Activated T-helper 9 cell treated with anti-CD3 and anti-CD28 coated beads, Interleukin-2, amount 50 U/mL, for 16 hours (primary cell): ENCODE measurements around the gene KRT36.

Source experiments
- DNase-seq: peaks from one replicate; pipeline ENCODE4 v3.0.0-alpha.2; 2020; ENCODE audit warnings: low read depth

Gene KRT36

DNA sequence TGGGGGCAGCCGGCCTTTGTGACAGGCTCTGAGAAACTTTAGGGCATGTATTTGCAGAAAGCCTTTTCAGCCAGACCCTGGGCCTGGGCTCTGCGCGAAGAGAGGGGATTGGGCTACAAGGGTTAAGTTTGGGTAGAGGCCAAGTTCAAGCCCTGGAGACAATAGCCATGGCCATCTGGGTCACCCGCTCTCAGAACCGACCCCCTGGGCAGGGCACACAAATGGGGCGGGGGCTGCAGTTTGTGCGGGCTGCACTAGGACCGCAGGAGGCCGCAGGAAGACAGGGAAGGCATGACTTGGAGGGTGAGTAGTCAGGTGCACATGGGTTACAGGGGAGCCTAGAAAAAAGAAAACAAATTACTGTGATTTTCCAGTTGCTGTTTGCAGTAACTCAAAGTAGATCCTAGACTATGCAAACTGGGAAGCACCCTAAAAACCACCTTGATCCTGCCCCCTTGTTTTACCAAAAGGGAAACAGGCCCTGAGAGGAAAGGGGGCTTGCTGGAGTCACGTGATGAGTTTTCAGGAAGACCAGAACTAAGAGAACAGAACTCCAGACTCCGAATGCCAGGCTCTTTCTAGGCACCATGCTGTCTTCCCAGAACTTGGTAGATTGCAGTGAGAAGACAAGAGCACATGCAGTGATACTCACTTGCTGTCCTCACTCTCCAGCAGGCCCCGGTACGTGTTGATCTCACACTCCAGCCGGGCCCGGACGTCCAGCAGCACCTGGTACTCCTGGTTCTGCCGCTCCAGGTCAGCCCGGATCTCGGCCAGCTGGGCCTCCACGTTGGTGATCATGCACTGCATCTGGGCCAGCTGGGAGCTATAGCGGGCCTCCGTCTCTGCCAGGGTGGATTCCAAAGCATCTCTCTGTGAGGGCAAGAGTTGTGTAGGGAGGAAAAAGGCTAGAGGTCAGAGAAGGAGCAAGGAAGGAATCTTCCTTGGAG lies 12.6 kb downstream of the KRT36 start:
- no peak for DNase-seq

DNA sequence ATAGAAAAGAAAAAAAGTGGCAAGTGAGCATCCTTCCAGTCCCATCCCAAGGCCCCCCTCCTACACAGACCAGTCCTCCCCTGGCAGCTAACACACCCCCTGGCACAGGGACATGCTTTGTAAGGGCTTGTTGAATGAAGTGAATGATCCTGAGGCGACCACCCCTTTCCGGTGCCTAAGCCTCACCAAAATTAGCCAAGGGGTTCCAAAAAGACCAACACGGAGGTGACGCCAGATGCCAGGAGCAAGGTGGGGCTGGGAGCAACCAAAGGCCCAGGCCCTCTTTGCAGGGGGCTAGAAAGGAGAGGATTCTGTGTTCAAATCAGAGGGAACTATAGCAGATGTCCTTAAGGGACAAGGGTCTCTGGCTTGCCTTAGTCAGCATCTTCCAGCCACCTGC lies 14.3 kb downstream of the KRT36 start:
- DNase-seq: no peak

DNA sequence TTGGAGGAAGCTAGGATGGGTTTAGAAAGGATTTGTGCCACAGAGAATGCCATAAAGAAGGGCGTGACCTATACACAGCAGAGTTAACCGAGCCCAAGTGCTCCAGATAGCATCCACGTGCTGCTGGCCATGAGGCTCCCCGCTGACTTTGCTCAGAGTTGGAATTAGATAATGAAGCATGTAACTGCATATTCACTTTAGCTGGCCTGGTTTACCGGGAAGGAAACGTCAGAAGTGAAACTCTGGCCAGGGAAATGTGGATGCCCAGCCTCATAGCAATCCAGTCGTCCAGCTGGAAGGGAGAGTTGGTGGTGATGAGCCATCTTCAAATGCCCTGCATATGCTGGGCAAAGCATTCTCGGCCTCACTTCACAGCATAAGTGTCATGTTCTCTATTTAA lies 14.8 kb downstream of the KRT36 start:
- DNase-seq: no peak

DNA sequence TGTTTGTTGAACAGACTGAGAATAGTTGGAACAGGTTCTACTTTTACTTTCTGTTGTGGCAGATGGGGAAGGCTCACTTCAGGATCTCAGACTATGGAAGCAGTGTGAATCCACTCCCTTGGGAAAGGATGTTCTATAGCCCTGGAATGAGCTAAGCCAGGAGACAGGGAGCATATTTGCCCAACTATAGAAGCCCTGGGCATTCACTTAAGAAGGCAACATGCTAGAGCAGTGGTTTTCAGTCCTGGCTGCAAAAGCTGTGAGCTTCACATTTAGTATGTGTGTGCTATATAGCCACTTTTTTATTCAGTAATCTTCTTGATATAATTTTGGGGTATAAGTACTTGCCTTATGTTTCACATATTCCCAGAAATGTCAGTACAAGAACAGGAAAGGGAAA lies 21.4 kb downstream of the KRT36 start:
- no peak for DNase-seq

DNA sequence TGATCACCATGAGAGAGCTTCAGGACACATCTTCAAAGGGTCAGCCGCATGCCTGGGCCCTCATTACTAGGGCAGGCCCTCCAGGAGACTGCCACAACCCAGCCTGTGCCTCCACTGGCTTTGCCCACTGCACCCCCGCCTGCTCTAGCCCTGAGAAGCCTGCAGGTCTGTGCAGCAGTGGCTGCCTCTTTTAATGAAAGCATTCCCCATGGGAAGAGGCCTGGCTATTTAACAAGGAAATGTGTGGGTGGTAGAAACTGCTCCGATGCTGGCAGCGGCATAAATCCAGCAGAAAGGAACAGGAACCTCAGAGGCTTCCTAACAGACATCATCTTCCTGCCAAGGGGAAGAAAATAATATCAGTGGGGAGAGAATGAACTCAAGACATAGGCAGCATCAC lies 22.1 kb downstream of the KRT36 start:
- no peak for DNase-seq

DNA sequence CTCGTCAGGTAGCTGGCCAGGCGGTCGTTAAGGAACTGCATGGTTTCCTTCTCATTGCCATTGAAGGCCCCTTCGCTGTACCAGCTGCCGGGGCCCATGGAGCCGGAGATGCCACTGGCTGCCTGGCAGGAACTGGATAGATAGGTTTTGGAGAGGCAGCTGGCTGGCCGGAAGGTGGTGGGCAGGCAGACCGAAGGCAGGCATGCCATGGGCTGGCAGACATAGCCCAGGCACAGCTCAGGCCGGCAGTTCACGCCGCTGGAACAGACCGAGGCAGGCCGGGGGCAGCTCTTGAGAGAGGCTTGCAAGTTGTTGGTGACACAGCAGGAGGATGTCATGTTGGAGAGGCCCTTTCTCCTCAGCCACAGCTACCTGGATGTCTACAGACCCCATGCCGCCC lies 22.7 kb downstream of the KRT36 start, which contains the start of gene KRT32:
TSS of gene KRT32 (minus strand) at position 399 of the 400 bp plus-strand sequence. CDS start at position 338, 61 bp downstream.
- DNase-seq: no peak

DNA sequence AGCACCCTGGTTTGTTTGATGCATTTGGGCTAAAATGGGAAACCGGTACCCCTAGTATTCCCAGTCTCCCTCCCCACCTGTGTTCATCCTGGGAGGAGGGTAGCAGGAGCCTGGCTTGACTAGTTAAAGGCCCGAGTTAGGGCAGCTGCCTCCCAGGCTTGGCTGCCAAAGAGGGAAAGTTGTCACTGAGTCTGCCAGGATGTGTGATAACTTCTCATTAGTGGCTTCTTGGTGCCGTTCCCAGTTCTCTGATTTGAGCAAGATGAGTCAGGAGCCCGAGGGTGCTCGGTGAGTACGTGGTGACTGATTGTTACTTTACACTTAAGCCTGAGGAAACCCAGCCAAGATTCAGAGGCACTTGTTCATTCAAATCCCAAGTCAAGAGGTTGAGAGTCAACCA lies 25.0 kb downstream of the KRT36 start:
- no peak for DNase-seq

DNA sequence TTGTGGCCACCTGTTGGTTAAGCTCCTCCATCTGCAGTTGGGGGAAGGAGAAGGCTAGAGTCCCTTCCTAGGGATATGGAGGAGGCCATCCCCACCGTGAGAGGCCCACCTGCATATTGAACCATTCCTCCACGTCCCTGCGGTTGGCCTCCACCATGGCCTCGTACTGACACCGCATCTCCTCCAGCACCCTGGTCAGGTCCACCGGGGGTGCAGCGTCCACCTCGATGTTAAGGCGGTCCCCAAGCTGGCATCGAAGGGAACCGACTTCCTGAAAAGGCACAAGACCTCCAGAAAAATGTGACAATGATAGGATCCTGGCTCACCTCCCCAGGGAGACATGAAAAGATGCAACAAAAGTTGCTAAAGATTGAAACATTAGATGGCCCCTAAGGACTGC lies 25.5 kb downstream of the KRT36 start:
- DNase-seq: no peak

DNA sequence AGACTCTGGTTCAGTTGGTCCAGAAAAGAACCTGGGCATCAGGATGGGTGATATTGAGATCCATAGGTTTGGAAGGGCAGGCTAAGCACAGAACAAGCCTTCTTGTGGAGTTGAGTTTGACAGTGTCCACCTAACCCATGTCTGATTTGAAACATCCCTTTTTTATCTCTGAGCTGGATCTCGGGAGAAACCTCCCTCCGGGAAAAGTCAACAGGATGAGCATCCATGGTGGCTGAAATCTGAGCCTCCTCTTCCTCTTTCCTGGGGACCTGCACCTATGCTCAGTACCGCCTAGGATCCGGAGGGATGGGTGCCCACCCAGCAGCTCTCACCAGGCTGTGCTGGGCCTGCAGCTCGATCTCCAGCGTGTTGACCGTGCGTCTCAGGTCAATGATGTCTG lies 26.0 kb downstream of the KRT36 start:
- DNase-seq: no peak

DNA sequence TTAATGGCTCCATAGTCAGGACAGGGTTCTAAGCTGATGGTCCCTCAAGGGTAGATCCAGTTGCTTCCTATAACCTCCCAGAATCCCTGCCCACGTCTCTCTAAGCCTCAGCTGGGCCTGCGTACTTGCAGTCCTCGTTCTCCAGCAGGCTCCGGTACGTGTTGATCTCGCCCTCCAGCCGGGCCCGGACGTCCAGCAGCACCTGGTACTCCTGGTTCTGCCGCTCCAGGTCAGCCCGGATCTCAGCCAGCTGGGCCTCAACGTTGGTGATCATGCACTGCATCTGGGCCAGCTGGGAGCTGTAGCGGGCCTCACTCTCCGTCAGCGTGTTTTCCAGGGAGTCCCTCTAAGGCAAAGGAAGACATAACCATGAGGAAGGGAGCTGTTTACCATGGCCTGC lies 27.0 kb downstream of the KRT36 start:
- no peak for DNase-seq

DNA sequence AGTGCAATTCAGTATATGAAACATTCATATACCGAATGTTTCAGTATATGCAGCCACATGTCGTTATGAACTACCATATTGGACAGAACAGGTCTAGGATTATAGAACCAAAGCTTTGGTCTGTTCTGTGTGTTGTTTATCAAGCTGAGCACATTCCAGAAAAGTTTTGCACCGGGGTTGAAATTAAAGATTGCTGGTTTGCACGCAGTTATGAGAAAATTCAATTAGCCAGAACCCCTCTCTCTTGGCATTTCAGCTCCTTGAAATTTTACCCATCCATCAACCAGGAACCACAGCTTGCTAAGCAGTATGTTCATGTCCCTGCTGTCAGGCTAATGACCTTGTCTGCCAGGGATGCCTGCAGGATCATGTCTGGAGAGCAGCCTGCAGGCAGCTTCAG lies 32.0 kb downstream of the KRT36 start:
- no peak for DNase-seq

DNA sequence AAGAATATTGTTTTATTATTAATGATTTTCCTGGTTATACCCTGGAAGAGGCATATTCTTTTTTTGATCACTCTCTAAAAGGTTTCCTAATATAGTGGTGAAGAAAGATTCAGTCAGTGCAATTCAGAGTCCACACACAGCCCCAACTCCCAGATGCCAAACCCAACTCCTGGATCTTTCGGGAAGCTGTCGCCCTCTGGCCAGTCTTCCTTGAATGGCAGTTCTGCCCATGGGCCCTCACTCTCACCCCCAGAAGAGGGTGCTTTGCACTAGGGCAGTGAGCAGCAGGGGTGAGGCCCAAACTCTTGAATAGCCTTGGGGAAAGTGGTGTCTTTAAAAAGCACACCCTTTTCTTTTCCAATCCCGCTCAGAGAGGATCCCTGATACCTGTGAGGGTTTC lies 33.5 kb downstream of the KRT36 start:
- DNase-seq: no peak

DNA sequence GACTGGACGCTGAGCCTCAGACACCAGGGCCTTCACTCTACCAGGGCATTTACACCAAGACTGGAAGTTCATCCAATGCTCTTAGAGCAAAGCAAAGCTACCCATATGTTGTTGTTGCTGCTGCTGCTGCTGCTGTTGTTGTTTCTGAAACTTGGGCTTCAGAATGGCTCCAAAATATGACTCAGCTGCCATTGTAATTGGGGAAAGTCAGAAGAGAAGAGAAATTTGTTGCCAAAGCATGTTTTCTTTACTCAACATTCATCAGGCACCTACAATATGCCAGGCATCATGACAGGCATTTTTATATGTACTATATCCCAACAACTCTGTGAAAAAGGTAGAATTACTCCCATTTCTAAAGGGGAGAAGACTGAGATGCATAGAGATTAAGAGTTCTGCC lies 34.5 kb downstream of the KRT36 start:
- DNase-seq: no peak

DNA sequence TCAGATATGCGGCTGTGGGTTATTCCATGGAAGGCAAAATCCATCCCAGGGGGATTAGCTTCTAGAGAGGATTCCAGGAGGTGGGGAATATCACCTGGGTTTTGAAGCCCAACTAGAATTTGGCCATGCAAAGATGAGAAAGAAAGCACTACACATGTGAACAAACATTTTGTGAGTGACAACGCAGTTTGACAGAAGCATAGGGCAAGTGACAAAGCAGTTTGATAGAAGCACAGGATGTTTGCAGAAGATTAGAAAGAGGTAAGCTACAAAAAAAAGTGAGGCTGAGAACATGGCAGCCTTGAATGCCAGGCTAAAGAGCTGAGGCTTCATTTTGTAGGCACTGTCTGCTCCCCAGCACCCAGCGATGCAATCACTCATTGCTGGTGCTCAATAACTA lies 36.6 kb downstream of the KRT36 start:
- DNase-seq: no peak

DNA sequence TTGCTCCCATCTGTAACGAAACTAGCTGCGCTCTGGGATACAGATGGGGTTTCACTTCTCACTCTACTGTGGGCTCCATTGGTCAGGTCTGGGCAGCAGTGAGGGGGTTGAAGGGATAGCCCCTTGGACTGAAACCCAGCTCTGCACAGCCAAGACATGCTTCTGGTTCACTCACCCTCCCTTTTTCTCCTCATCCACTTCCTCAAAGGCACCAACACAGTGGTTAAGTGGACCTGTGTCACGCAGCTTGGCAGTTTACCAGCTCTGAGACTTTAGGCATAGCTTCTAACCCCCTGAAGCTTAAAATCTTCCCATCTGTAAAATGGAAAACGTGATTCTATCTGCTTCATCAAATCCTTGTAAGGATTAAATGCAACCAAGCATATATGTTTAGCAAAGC lies 37.4 kb downstream of the KRT36 start:
- no peak for DNase-seq

DNA sequence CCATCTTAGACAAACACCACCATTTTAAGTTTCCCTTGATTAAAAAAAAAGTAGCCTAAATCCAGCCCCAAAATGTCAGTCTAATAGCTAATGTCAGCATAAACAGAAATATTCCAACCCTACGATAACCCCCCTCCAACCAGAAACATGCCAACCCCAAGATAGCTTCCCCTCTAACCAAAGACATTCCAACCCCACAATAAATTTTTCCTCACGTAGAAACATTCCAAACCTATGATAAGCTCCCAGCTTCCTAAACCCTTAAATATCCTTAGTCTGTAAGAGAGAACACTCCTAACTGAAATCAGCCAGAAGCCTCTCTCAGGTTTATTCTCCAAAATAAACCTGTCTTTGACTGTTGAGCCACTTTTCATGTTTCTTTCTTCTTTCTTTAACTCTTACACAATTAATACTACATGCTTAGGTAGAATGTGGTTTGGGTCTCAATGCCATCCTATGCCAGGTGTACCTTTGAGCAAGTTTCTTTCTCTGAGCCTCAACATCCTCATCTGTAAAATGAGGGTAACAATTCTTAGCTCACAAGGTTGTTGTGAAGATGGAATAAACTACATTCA lies 38.5 kb downstream of the KRT36 start:
- no peak for DNase-seq

DNA sequence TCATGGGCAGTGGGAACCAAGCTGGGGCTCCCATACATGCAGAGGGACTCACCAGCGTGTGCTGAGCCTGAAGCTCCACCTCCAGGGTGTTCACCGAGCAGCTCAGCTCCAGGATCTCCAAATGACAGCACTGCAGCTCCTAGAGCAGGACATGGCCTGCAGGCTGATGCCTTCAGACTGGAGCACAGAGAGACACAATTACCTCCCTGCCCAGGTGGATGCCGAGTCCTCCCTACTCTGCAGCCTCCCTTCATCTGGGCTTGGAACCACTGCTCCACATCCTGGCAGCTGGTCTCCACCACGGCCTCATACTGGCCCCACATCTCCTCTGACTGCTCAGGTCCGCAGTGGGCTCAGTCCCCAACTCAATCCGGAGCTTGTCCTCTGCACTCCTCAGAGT lies 40.7 kb downstream of the KRT36 start:
- no peak for DNase-seq

DNA sequence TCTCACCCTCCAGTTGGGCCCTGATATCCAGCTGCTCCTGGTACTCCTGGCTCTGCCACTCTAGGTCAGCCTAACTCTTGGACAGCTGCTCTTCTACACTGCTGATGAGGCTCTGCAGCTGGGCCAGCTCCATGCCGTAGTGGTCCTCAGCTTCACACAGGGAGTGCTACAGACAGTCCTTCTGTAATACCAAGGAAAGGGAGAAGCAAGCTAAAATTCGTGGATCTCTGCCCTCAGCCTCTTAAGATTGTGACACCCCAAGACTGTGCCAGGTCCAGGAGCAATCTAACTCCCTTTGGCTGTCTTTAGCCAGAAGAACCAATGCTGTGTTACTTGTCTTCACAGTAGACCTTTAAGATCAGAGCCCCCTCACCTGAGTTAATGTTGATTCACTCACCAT lies 41.2 kb downstream of the KRT36 start:
- no peak for DNase-seq

DNA sequence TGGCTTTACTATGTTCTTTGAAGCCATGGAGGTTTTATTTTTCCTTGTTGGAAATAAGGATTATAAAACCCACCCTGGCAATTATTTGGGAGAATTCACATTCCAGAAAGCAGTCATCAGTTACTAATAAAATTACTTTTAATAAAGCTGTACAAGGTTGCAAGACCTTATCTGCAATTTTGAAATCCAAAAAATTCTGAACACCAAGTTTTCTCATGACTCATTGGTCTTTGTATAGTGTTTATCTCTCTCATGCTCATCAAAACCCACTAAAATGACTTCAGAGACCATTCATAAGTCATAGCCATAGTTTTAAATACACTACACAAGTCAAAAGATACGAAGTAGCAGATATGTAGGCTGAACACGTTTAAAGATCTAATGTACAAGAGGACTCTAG lies 42.9 kb downstream of the KRT36 start:
- no peak for DNase-seq

DNA sequence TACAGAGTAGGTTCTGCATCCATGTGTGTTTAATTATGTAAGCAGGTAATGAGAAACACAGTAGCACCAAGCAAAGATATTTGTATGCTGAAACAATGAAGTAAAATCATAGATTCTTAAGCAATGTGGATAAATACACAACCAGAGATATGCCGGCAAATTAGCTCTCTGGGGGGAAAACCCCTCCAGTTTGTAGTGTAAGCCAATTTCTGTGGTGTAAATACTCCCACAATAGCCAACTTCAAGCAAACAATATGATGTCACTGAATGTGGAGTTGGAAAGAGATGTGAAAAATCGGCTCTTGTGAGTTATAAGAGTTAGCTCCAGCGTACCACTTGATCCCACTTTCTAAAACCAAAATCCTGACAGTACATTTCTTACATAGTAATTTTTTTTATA lies 45.1 kb downstream of the KRT36 start:
- DNase-seq: no peak

DNA sequence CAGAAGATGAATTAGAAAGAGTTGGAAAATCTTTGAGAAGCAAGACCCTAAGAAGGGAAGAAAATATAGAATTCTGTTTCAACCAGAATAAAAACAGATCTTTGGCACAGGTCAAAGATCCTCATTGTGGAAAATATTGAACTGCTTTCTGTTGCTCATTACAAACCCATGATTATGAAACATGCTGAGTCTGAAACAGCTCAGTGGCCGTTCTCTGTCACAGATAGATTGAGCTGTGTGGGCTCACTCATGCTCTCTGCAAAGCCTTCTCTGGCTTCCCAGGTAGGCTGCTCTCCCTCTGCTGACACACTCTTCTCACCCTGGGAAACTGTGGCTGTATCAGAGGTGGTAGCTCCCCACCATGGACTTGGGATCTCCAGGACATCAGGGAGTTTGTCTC lies 45.5 kb downstream of the KRT36 start:
- DNase-seq: no peak

DNA sequence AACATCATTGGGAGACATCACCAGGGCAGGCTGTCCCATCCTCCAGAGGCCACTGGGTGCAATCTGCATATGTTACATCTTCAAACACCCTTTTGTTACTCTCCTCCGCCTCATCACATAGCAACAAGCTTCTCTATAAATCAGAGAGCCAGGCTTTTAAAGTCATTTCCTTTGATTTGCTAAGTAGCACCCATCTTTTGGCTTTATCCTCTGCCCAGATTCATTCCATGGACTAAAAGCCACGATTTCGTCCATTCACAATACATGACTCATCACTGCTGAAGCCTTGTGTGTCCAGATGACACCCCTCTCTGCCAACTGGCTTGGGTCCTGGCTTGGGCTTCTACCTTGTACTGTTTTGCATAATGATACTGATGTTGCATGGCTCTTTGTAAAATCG lies 47.0 kb downstream of the KRT36 start:
- no peak for DNase-seq

DNA sequence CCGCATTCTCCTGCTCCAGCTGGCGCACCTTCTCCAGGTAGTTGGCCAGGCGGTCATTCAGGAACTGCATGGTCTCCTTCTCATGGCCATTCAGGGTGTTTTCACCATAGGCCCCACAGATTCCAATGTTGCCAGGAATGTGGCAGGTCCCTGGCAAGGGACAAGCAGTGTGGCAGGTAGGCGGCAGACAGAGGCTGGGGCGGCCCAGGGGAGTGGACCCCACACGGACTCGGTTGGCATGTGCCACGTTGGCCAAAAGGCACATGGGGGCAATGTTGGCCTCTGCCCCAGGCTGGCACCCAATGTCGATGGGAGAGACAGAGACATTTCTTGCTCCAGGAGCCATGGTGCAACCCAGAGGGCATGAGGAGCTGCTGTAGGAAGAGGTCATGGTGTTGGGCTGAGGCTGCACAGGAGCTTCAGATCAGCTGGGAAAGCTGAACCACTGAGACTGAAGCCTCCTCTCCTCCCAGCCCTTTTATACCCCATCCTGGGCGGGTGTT lies 49.1 kb downstream of the KRT36 start, which contains the start of gene KRT38:
TSS of gene KRT38 (minus strand) at position 453 of the 503 bp plus-strand sequence. CDS start at position 391, 62 bp downstream.
- no peak for DNase-seq
